Brain microvascular endothelial cell (primary cell): ENCODE results near the gene IKBKE.

Experiments
- DNase-seq: peaks from one replicate; pipeline ENCODE4 v3.0.0-alpha.2; 2020
- H3K27ac ChIP-seq: fragments of 250-450 bp; sonication (Bioruptor Pico); 2 replicates; pipeline ENCODE4 v1.5.1; 2020; ENCODE audit warnings: mild to moderate bottlenecking, moderate library complexity
- H3K27me3 ChIP-seq: fragments of 250-450 bp; sonication (Bioruptor Pico); replicated peaks from 2 replicates; pipeline ENCODE4 v1.5.1; 2020; ENCODE audit warnings: mild to moderate bottlenecking
- H3K36me3 ChIP-seq: fragments of 250-450 bp; sonication (Bioruptor Pico); replicated peaks from 2 replicates; pipeline ENCODE4 v1.5.1; 2020; ENCODE audit warnings: mild to moderate bottlenecking
- H3K4me3 ChIP-seq: 2 replicates; pipeline ENCODE4 v1.5.1; 2011; ENCODE audit warnings: low read depth, mild to moderate bottlenecking, control low read depth, low read length, moderate library complexity
- CTCF ChIP-seq: IDR thresholded peaks from 2 replicates; pipeline ENCODE4 v1.5.1; 2011; ENCODE audit warnings: low read depth, mild to moderate bottlenecking, moderate library complexity, low read length, control low read depth, inconsistent platforms; ENCODE audit errors: missing control alignments
- in situ Hi-C: cut with HindIII; loops from 2 replicates; pipeline ENCODE4 v1.10.0; 2017; ENCODE audit warnings: low sequenced_read_pairs, low pct_ligation_motif_present

Gene IKBKE

GRCh38 chr1:206460836-206461426 is 9.3 kb upstream of the IKBKE start:
- in situ Hi-C loops = no loop called here
- H3K27ac ChIP-seq = no peak overlapping the region
- no peaks in the 10 kb centered on the region for H3K27me3 ChIP-seq
- TF ChIP-seq CTCF = no peak
- H3K36me3 ChIP-seq = peaks cover 12% of the 10 kb centered on the region
- no peak for DNase-seq
- no peak overlapping the region for H3K4me3 ChIP-seq

GRCh38 chr1:206461602-206462455 is 8.4 kb upstream of the IKBKE start:
- peak; percentile 82 for DNase-seq
- in situ Hi-C loops = no loop called here
- no peak overlapping the region for H3K27ac ChIP-seq
- no peaks in the 10 kb centered on the region for H3K27me3 ChIP-seq
- TF ChIP-seq CTCF = peak; percentile 87
- H3K4me3 ChIP-seq = no peak overlapping the region
- peaks cover 12% of the 10 kb centered on the region for H3K36me3 ChIP-seq

- H3K4me3 ChIP-seq = no peak overlapping the region
- H3K36me3 ChIP-seq = peaks cover 10% of the 10 kb centered on the region
- TF ChIP-seq CTCF = no peak
- no peak for DNase-seq
- in situ Hi-C loops = no loop called here
- no peak overlapping the region for H3K27ac ChIP-seq
- no peaks in the 10 kb centered on the region for H3K27me3 ChIP-seq
These were observed 7.1 kb upstream of the IKBKE start for GRCh38 chr1:206463137-206463536.

- in situ Hi-C loops = no loop called here
- H3K27ac ChIP-seq = no peak overlapping the region
These were observed 6.4 kb upstream of the IKBKE start for GRCh38 chr1:206463911-206464310.

GRCh38 chr1:206464456-206464964 is 5.8 kb upstream of the IKBKE start:
- peak; percentile 83 for DNase-seq
- Histone ChIP-seq H3K27me3 (no peaks in the 10 kb centered on the region), H3K27ac (peak overlapping the region; percentile 58), H3K4me3 (no peak overlapping the region), H3K36me3 (peaks cover 2% of the 10 kb centered on the region)
- TF ChIP-seq CTCF = no peak
- in situ Hi-C loops = no loop called here

More at GRCh38 chr1:206463911-206464310, 6.4 kb upstream of the IKBKE start:
- TF ChIP-seq CTCF = no peak
- H3K4me3 ChIP-seq = no peak overlapping the region
- DNase-seq = no peak
- no peaks in the 10 kb centered on the region for H3K27me3 ChIP-seq
- H3K36me3 ChIP-seq = peaks cover 2% of the 10 kb centered on the region
